HG02938 (cell line): ENCODE results near the gene LIPT2.

Experiments
- ATAC-seq: cut with Tn5 transposase; IDR thresholded peaks from one replicate; pipeline ENCODE4 v1.9.1; 2021; ENCODE audit warnings: mild to moderate bottlenecking, moderate library complexity; ENCODE audit not compliant: unreplicated experiment

The LIPT2 gene

GRCh38 chr11:74466916-74467885, 26.3 kb downstream of the LIPT2 start, which contains the start of gene KCNE3:
KCNE3 (minus strand) TSS chr11:74467549; CDS start chr11:74457563, 9,986 bp downstream.
- no peak for ATAC-seq

GRCh38 chr11:74465291-74465708, 28.2 kb downstream of the LIPT2 start:
- no peak for ATAC-seq

GRCh38 chr11:74464746-74465145, 28.8 kb downstream of the LIPT2 start:
- no peak for ATAC-seq

- no peak for ATAC-seq
Observed at GRCh38 chr11:74463216-74463615, 30.3 kb downstream of the LIPT2 start.

GRCh38 chr11:74462631-74463030, 30.9 kb downstream of the LIPT2 start:
- ATAC-seq = no peak

- no peak for ATAC-seq
Observed at GRCh38 chr11:74462009-74462408, 31.5 kb downstream of the LIPT2 start.

GRCh38 chr11:74460481-74461154, 32.9 kb downstream of the LIPT2 start:
- ATAC-seq = no peak

- no peak for ATAC-seq
Observed at GRCh38 chr11:74460065-74460464, 33.5 kb downstream of the LIPT2 start.

GRCh38 chr11:74459584-74459983, 33.9 kb downstream of the LIPT2 start:
- no peak for ATAC-seq

GRCh38 chr11:74457356-74457755, 36.2 kb downstream of the LIPT2 start:
- ATAC-seq = no peak

- no peak for ATAC-seq
Observed at GRCh38 chr11:74453373-74453975, 40.0 kb downstream of the LIPT2 start.

GRCh38 chr11:74452366-74452765, 41.2 kb downstream of the LIPT2 start:
- ATAC-seq = no peak

- no peak for ATAC-seq
Observed at GRCh38 chr11:74450318-74450717, 43.2 kb downstream of the LIPT2 start.

GRCh38 chr11:74449369-74449931, 44.1 kb downstream of the LIPT2 start:
- no peak for ATAC-seq

GRCh38 chr11:74447720-74448119, 45.8 kb downstream of the LIPT2 start:
- ATAC-seq = no peak

- ATAC-seq = no peak
Observed at GRCh38 chr11:74446532-74446938, 47.0 kb downstream of the LIPT2 start.

GRCh38 chr11:74444173-74444826, 49.2 kb downstream of the LIPT2 start:
- ATAC-seq = no peak

GRCh38 chr11:74443071-74443864, 50.3 kb downstream of the LIPT2 start:
- ATAC-seq = no peak

GRCh38 chr11:74442636-74443035, 50.9 kb downstream of the LIPT2 start:
- no peak for ATAC-seq
